BJ (cell line): ENCODE results near the gene OR2S2. TPM values are rescaled to one million over a fixed set of nuclear protein-coding genes. Genes with fewer than 3 reads are reported as not detected.

Experiments used
- CTCF ChIA-PET: fragments of 350-600 bp; formaldehyde crosslinking; extraction: SDS; loops from one replicate; lab custom pipeline; 2021; ENCODE audit warnings: antibody characterized with exemption, inconsistent platforms; lab: Yijun Ruan, JAX
- POLR2A ChIA-PET: fragments of 300-600 bp; sonication (Branson Sonifier 250); formaldehyde crosslinking; extraction: SDS; loops from one replicate; lab custom pipeline; 2021; ENCODE audit warnings: antibody characterized with exemption; lab: Charles Lee
- DNase-seq: peaks from one replicate; pipeline ENCODE4 v3.0.0-alpha.2; 2011; ENCODE audit warnings: low read depth
- H3K27me3 ChIP-seq: 2 replicates; pipeline ENCODE4 v1.6.0; 2011; ENCODE audit warnings: low read length; ENCODE audit not compliant: control insufficient read depth, insufficient read depth
- H3K36me3 ChIP-seq: 2 replicates; pipeline ENCODE4 v1.5.1; 2011; ENCODE audit warnings: low read length; ENCODE audit not compliant: control insufficient read depth, insufficient read depth
- H3K4me3 ChIP-seq: 2 replicates; pipeline ENCODE4 v1.5.1; 2011; ENCODE audit warnings: low read depth, mild to moderate bottlenecking, control low read depth, low read length
- CTCF ChIP-seq: IDR thresholded peaks from 2 replicates; pipeline ENCODE4 v1.5.1; 2011; ENCODE audit warnings: low read depth, mild to moderate bottlenecking, control low read depth, inconsistent platforms, low read length, moderate library complexity; ENCODE audit not compliant: insufficient read depth
- polyA plus RNA-seq: library from polyadenylated mRNA; depleted of rRNA; stranded (reverse); fragments of >200 nt; gene quantifications from 2 replicates; pipeline ENCODE4 v1.2.3, GENCODE V29; 2011

OR2S2 gene
- polyA plus RNA-seq, 1 experiment: 0.53 TPM

GRCh38 chr9:35933550-35934067 lies 24.3 kb downstream of the OR2S2 start:
- CTCF ChIA-PET: interaction anchor here (3.8 kb wide), 1 partner anchor 12 kb away, joined by 20 read pairs; no protein-coding TSS in a partner anchor
- POLR2A ChIA-PET: interaction anchor here (0.6 kb wide), 1 partner anchor 101 kb away, joined by 3 read pairs; no protein-coding TSS in a partner anchor
- TF ChIP-seq CTCF: no peak
- no peak for DNase-seq
- Histone ChIP-seq H3K4me3 (no peak overlapping the region), H3K27me3 (no peaks in the 10 kb centered on the region), H3K36me3 (no peaks in the 10 kb centered on the region)

GRCh38 chr9:35932735-35933134 lies 25.2 kb downstream of the OR2S2 start:
- TF ChIP-seq CTCF: no peak
- Histone ChIP-seq H3K4me3 (no peak overlapping the region), H3K27me3 (no peaks in the 10 kb centered on the region), H3K36me3 (no peaks in the 10 kb centered on the region)
- ChIA-PET CTCF (interaction anchor here (3.8 kb wide), 1 partner anchor 13 kb away, joined by 20 read pairs; no protein-coding TSS in a partner anchor), POLR2A (no interaction called here)
- DNase-seq: no peak

- no peak for DNase-seq
- no peak for TF ChIP-seq CTCF
- ChIA-PET POLR2A (no interaction called here), CTCF (interaction anchor here (1.5 to 1.6 kb wide), 2 partner anchors 20 to 92 kb away, joined by 4 to 8 read pairs; no protein-coding TSS in a partner anchor)
- Histone ChIP-seq H3K36me3 (no peaks in the 10 kb centered on the region), H3K27me3 (no peaks in the 10 kb centered on the region), H3K4me3 (no peak overlapping the region)
Observed at GRCh38 chr9:35930989-35931388, 27.0 kb downstream of the OR2S2 start.

GRCh38 chr9:35930521-35930920 lies 27.4 kb downstream of the OR2S2 start:
- no peak for DNase-seq
- TF ChIP-seq CTCF: no peak
- Histone ChIP-seq H3K27me3 (no peaks in the 10 kb centered on the region), H3K36me3 (no peaks in the 10 kb centered on the region), H3K4me3 (no peak overlapping the region)
- ChIA-PET CTCF (interaction anchor here (1.5 to 1.6 kb wide), 2 partner anchors 20 to 92 kb away, joined by 4 to 8 read pairs; no protein-coding TSS in a partner anchor), POLR2A (no interaction called here)

GRCh38 chr9:35929453-35929718 lies 28.6 kb downstream of the OR2S2 start:
- no peaks in the 10 kb centered on the region for H3K36me3 ChIP-seq

More at GRCh38 chr9:35929453-35929718, 28.6 kb downstream of the OR2S2 start:
- ChIA-PET POLR2A (no interaction called here), CTCF (interaction anchor here (1.0 to 2.6 kb wide), 2 partner anchors 10 to 16 kb away, joined by 3 to 6 read pairs; no protein-coding TSS in a partner anchor)
- no peak overlapping the region for H3K4me3 ChIP-seq
- no peak for TF ChIP-seq CTCF
- no peak for DNase-seq
- no peaks in the 10 kb centered on the region for H3K27me3 ChIP-seq
